H1 (cell line): ENCODE data around the gene ZNF140.

Source experiments
- CEBPB ChIP-seq: IDR thresholded peaks from 2 replicates; pipeline ENCODE4 v1.6.1; 2012; ENCODE audit warnings: low read depth, low read length
- EGR1 ChIP-seq: IDR thresholded peaks from 2 replicates; pipeline ENCODE4 v1.6.1; 2011; ENCODE audit warnings: low read depth, low read length, borderline replicate concordance
- EZH2 ChIP-seq: fragments of 200-600 bp; sonication (generic); IDR thresholded peaks from 2 replicates; pipeline ENCODE4 v1.7.1; 2012; ENCODE audit warnings: low read depth, mild to moderate bottlenecking, moderate library complexity, low read length, inconsistent platforms; ENCODE audit not compliant: severe bottlenecking
- GABPA ChIP-seq: IDR thresholded peaks from 2 replicates; pipeline ENCODE4 v1.6.1; 2011; ENCODE audit warnings: mild to moderate bottlenecking, low read length, moderate library complexity, borderline replicate concordance; ENCODE audit not compliant: insufficient read depth
- POLR2A ChIP-seq, 2 experiments: IDR thresholded peaks; 1 replicate in 1 of 2; 2 replicates in 1 of 2; pipeline ENCODE4 v1.6.1; 2011; ENCODE audit warnings: low read depth in 2 of 2, low read length in 2 of 2, mild to moderate bottlenecking in 2 of 2; ENCODE audit errors: control extremely low read depth in 1 of 2
- RFX5 ChIP-seq: IDR thresholded peaks from 2 replicates; pipeline ENCODE4 v1.6.1; 2011; ENCODE audit warnings: low read depth, low read length, improper control_type of control experiment, borderline replicate concordance
- SP1 ChIP-seq: IDR thresholded peaks from 2 replicates; pipeline ENCODE4 v1.6.1; 2011; ENCODE audit warnings: low read depth, low read length
- SRF ChIP-seq: IDR thresholded peaks from 2 replicates; pipeline ENCODE4 v1.6.1; 2011; ENCODE audit warnings: mild to moderate bottlenecking, low read depth, low read length, moderate library complexity
- TAF1 ChIP-seq: IDR thresholded peaks from 2 replicates; pipeline ENCODE4 v1.6.1; 2011; ENCODE audit warnings: mild to moderate bottlenecking, low read depth, low read length
- TCF12 ChIP-seq: IDR thresholded peaks from 2 replicates; pipeline ENCODE4 v1.6.1; 2011; ENCODE audit warnings: low read depth, mild to moderate bottlenecking, low read length
- TF ChIP-seq, protein P1 (sequence below), 3 experiments: IDR thresholded peaks; 1 replicate in 2 of 3; 2 replicates in 1 of 3; pipeline versions ENCODE4 v1.5.1 to v1.6.1; 2011; ENCODE audit warnings: low read length in 3 of 3, mild to moderate bottlenecking in 3 of 3, inconsistent platforms in 2 of 3, low read depth in 1 of 3, moderate library complexity in 1 of 3; ENCODE audit not compliant: insufficient read depth in 1 of 3; ENCODE audit errors: control extremely low read depth in 1 of 3
- TF ChIP-seq, protein P2 (sequence below): IDR thresholded peaks from 2 replicates; pipeline ENCODE4 v1.6.1; 2012; ENCODE audit warnings: inconsistent platforms
- TF ChIP-seq, protein P3 (sequence below): IDR thresholded peaks from 2 replicates; pipeline ENCODE4 v1.6.1; 2011; ENCODE audit warnings: low read depth, mild to moderate bottlenecking, low read length; ENCODE audit not compliant: insufficient read depth

DNA sequence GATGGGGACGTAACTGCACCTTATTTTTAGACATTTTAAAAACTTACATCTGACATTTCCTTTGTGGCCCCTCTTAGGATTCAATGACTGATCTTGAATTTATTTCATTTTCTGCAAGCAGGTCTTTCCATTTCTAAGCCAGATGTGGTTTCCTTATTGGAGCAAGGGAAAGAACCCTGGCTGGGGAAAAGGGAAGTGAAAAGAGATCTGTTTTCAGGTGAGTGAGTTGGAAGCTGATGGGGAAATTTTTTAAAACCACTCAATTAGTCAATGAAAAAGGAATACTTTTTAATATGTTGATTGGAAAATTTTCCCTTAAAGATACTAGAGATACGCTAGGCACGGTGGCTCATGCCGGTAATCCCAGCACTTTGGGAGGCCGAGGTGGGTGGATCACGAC, 2.6 kb downstream of the ZNF140 start:
- TF ChIP-seq TCF12 (no peak), POLR2A (IDR thresholded peaks at IDR 0.05; ENCODE audit: control extremely low read depth in 1 of 2, low read depth in 2 of 2, low read length in 2 of 2) (no peak), CEBPB (no peak), SRF (no peak), EZH2 (no peak), TAF1 (no peak), RFX5 (no peak), EGR1 (no peak), GABPA (no peak), SP1 (no peak)
- TF ChIP-seq, protein P1, sequence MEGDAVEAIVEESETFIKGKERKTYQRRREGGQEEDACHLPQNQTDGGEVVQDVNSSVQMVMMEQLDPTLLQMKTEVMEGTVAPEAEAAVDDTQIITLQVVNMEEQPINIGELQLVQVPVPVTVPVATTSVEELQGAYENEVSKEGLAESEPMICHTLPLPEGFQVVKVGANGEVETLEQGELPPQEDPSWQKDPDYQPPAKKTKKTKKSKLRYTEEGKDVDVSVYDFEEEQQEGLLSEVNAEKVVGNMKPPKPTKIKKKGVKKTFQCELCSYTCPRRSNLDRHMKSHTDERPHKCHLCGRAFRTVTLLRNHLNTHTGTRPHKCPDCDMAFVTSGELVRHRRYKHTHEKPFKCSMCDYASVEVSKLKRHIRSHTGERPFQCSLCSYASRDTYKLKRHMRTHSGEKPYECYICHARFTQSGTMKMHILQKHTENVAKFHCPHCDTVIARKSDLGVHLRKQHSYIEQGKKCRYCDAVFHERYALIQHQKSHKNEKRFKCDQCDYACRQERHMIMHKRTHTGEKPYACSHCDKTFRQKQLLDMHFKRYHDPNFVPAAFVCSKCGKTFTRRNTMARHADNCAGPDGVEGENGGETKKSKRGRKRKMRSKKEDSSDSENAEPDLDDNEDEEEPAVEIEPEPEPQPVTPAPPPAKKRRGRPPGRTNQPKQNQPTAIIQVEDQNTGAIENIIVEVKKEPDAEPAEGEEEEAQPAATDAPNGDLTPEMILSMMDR (IDR thresholded peaks at IDR 0.05; ENCODE audit: control extremely low read depth in 1 of 3, insufficient read depth in 1 of 3, low read depth in 1 of 3, low read length in 3 of 3): no peak
- TF ChIP-seq, protein P2, sequence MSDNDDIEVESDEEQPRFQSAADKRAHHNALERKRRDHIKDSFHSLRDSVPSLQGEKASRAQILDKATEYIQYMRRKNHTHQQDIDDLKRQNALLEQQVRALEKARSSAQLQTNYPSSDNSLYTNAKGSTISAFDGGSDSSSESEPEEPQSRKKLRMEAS: no peak
- TF ChIP-seq, protein P3, sequence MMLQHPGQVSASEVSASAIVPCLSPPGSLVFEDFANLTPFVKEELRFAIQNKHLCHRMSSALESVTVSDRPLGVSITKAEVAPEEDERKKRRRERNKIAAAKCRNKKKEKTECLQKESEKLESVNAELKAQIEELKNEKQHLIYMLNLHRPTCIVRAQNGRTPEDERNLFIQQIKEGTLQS: no peak
